DMS 273 (cell line): ENCODE measurements around the gene CABLES1.
A peak's percentile ranks its signal among the peaks of the same experiment; 100 is the strongest.
"Not testable (repeated sequence)": the region's sequence is repeated elsewhere in the genome, so short reads cannot be mapped to it uniquely, and the experiment has no call there.

Experiments used
- DNase-seq: peaks from one replicate; lab custom pipeline; 2025; ENCODE audit not compliant: unreplicated experiment; lab: John Stamatoyannopoulos, UW

CABLES1 gene

GRCh38 chr18:23134780-23135549 lies at the start of gene CABLES1:
CABLES1 (plus strand) TSS chr18:23135485; CDS start chr18:23135763, 278 bp downstream.
- peak; percentile 88 for DNase-seq

DNA sequence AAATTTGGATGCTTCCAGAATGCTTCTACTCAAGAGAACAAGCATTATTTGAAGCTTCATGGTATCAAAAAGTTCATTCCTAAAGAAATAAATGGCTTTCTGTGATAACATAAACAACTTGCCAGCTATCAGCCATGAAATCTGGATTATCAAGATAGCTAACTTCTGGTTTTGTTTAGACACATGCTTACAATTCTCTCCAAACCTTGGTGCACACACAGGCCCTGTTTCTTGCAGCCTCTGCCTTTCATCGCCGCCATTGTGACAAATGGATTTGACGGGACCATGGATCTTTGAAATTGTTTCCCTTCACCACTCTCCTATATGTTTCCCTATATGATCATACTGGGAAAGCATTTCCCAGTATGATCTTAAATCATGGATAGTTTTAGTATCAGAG lies 47.9 kb upstream of the CABLES1 start:
- no peak for DNase-seq

DNA sequence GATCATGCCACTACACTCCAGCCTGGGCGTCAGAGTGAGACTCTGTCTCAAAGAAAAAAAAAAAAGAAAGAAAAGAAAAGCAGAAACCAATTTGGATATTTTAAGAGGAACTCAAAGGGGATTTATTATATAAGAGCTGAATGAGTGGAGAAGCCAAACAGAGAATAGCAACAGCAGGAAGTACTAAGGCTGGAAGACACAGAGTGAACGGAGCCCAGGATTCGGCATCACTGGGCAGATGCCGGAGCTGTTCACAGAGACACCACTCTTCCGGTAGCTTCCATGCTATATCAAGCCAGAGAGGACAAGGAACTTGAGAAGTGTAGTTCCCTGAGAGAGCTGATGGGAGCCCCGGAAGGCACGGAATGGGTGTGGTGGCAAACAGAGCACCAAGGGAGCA lies 47.0 kb upstream of the CABLES1 start:
- no peak for DNase-seq

GRCh38 chr18:23091017-23091993 lies 44.0 kb upstream of the CABLES1 start:
- not testable (repeated sequence) for DNase-seq

DNA sequence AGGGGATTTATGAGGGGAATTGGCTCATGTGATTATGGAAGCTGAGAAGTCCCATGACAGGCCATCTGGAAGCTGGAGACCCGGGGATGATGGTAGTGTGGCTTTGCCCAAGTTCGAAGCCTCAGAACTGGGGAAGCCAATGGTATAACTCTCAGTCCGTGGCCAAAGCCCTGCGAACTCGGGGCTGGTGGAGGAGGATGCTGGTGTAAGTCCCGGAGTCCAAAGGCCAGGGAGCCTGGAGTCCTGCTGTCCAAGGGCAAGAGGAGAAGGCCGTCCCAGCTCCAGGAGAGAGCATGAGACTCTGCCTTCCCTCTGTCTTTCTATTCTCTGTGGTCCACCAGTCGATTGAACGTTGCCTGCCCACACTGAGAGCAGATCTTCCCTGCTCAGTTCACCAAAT lies 43.2 kb upstream of the CABLES1 start:
- no peak for DNase-seq

GRCh38 chr18:23093130-23093529 lies 42.2 kb upstream of the CABLES1 start:
- not testable (repeated sequence) for DNase-seq

GRCh38 chr18:23093772-23094171 lies 41.5 kb upstream of the CABLES1 start:
- no peak for DNase-seq

- DNase-seq: no peak
Measured at GRCh38 chr18:23094411-23095190, 40.7 kb upstream of the CABLES1 start.

DNA sequence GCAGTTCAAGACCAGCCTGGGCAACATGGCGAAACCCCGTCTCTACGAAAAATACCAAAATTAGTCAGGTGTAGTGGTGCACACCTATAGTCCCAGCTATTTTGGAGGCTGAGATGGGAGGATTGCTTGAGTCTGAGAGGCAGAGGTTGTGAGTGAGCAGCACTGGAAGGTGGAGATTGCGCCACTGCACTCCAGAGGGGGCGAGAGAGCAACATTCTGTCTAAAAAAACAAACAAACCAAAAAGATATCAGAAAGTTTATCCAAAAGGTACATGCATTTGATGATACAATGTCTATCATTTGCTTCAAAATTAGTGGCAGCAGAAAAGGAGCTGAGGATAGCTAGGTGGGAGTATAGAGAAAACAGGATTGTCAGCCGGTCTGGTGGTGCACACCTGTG lies 39.8 kb upstream of the CABLES1 start:
- peak; percentile 9 for DNase-seq

- DNase-seq: not testable (repeated sequence)
Measured at GRCh38 chr18:23097016-23097415, 38.3 kb upstream of the CABLES1 start.

- no peak for DNase-seq
Measured at GRCh38 chr18:23099621-23100020, 35.7 kb upstream of the CABLES1 start.

DNA sequence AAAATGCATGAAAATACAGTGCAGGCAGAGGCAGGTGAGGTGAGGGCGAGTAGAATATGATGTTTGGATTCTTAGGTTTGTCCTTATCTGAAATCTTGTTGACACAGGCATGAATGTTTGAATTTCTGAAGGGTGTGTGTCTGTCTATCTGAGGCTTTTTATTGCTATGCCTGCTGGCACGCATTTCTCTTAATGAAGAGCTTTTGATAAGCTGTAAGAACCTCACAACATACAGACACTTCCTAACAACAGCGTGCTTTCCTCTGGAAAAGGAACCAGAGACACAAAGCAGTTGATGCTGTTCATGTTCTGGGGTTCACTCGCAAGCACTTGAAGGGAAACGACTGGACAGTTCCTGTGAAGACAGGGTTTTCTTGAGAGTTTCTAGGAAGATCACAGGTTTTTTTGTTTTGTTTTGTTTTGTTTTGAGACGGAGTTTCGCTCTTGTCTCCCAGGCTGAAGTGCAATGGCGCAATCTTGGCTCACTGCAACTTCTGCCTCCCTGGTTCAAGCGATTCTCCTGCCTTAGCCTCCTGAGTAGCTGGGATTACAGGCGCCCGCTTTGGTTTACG lies 33.3 kb upstream of the CABLES1 start:
- no peak for DNase-seq

DNA sequence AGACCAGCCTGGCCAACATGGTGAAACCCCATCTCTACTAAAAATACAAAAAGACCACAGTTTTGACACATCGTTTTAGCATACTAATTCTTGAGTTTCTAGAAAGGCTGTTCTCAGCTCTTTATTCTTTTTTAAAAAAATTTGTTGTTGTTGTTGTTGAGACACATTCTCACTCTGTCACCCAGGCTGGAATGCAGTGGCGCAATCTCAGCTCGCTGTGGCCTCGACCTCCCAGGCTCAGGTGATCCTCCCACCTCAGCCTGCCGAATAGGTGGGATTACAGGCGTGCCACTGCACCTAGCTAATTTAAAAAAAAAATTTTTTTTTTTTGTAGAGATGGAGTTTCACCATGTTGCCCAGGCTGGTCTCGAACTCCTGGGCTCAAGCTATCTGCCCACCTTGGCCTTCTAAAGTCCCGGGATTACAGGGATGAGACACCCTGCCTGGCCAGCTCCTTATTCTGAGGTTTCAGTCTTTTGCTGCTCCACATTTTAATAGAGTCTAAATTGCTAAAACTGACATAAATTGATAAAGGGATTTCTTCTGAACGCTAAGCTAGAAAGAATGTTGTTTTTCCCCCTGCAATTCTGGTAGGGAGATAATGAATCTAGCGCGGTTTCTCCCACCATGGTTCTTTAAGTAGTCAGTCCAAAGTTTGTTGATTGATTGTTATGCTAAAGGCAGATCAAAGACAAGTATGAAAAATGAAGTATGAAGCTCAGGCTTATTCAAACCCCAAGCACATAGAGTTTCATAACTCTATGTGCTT lies 32.6 kb upstream of the CABLES1 start:
- no peak for DNase-seq

- no peak for DNase-seq
Measured at GRCh38 chr18:23103449-23103848, 31.8 kb upstream of the CABLES1 start.

GRCh38 chr18:23105030-23105429 lies 30.3 kb upstream of the CABLES1 start:
- DNase-seq: no peak

GRCh38 chr18:23105581-23106219 lies 29.6 kb upstream of the CABLES1 start:
- no peak for DNase-seq

- DNase-seq: peak; percentile 50
Measured at GRCh38 chr18:23106575-23106974, 28.7 kb upstream of the CABLES1 start.

DNA sequence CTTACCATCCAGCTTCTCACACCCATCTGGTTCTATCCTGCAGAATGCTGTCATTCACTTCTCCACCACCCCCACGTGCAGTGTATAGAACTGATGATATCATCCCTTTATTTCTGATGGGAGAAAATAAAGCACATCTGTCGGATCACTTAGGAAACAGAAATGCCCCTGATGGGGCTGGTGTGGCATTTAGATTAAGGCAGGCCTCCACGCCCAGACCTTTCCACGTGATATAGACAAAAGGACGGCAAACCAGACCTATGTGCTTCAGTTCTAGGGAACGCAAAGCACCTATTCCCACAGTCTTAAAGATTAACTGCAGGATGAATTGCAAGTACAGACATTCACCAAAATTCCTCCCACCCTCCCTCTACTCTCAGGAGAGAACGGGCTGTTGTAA lies 27.6 kb upstream of the CABLES1 start:
- DNase-seq: peak; percentile 81

GRCh38 chr18:23108496-23108895 lies 26.8 kb upstream of the CABLES1 start:
- DNase-seq: no peak

GRCh38 chr18:23109163-23109562 lies 26.1 kb upstream of the CABLES1 start:
- not testable (repeated sequence) for DNase-seq
